Kidney epithelial cell (primary cell): ENCODE results near the gene CHL1. TPM values are rescaled to one million over a fixed set of nuclear protein-coding genes. Genes with fewer than 3 reads are reported as not detected.

Source experiments
- DNase-seq: peaks from one replicate; pipeline ENCODE4 v3.0.0-alpha.2; 2010; ENCODE audit warnings: low read depth
- H3K27me3 ChIP-seq: 2 replicates; pipeline ENCODE4 v1.6.0; 2011; ENCODE audit warnings: low read length; ENCODE audit not compliant: control insufficient read depth, insufficient read depth
- H3K36me3 ChIP-seq: 2 replicates; pipeline ENCODE4 v1.5.1; 2011; ENCODE audit warnings: low read length; ENCODE audit not compliant: control insufficient read depth, insufficient read depth
- H3K4me3 ChIP-seq: 2 replicates; pipeline ENCODE4 v1.5.1; 2011; ENCODE audit warnings: low read depth, mild to moderate bottlenecking, control low read depth, low read length
- CTCF ChIP-seq: IDR thresholded peaks from 2 replicates; pipeline ENCODE4 v1.5.1; 2011; ENCODE audit warnings: mild to moderate bottlenecking, moderate library complexity, low read length, control low read depth, inconsistent platforms; ENCODE audit not compliant: insufficient read depth, poor library complexity, severe bottlenecking
- total RNA-seq: library from RNA; depleted of rRNA; stranded (reverse); fragments of >200 nt; gene quantifications from 2 replicates; pipeline ENCODE4 v1.2.3, GENCODE V29; 2015

The CHL1 gene
- total RNA-seq, 1 donor from 2014 or later: 0.33 TPM

DNA sequence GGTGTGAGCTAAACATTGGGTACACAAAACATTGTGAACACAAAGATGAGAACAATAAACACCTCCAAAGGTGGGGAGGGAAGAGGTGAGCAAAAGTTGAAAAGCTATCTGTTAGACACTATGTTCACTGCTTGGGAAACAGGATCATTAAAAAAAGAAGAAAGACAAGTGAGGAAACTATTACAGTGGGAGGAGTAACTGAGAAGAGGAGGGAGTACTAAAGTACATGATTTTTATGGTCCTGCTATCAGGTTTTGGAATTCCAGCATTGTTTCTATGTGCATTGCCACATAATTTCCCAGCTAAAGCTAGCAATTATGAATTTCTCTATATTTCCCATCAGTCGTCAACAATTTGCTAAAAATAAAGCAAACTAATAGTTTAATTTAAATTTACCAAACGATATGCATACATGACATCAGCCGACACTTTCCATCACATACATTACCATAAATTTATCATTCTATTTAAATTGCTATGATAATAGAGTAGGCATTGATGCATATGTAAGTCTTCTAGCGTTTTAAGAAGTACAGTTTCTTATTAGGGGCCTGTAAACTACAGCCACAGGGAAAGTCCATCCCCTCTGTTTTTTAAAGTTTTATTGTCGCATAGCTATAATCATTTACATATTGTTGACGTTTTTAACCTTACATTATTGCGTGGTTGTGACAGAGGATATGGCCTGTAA is 221.8 kb downstream of the CHL1 start:
- Histone ChIP-seq H3K27me3 (no peaks in the 10 kb centered on the region), H3K4me3 (no peak overlapping the region), H3K36me3 (no peaks in the 10 kb centered on the region)
- no peak for DNase-seq
- no peak for TF ChIP-seq CTCF

- H3K4me3 ChIP-seq: no peak overlapping the region
- TF ChIP-seq CTCF: no peak
- DNase-seq: no peak
- no peaks in the 10 kb centered on the region for H3K27me3 ChIP-seq
- no peaks in the 10 kb centered on the region for H3K36me3 ChIP-seq
Measured at GRCh38 chr3:420584-420983, 224.0 kb downstream of the CHL1 start.

GRCh38 chr3:425079-425478 is 228.5 kb downstream of the CHL1 start:
- H3K4me3 ChIP-seq: no peak overlapping the region
- no peaks in the 10 kb centered on the region for H3K27me3 ChIP-seq
- H3K36me3 ChIP-seq: no peaks in the 10 kb centered on the region
- no peak for DNase-seq
- TF ChIP-seq CTCF: no peak

DNA sequence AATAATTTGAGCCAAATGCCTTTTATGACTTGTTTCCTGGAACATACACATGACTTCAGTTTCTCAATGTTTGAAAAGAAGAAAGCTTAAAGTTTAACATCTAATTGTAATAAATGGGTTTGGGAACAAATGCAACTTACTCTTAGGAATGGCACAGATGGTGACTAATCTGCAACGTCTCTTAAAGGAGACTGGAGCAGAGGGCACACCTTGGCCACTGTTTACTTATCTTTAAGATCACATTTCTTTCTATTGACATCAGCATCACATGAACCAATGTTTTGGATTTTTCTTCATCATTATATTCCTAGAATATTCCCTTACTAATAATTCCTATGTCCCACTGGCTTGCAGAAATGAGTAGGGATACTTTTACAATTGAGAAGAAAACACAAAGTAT is 229.5 kb downstream of the CHL1 start:
- peak; percentile 57 for DNase-seq
- Histone ChIP-seq H3K36me3 (no peaks in the 10 kb centered on the region), H3K27me3 (no peaks in the 10 kb centered on the region), H3K4me3 (no peak overlapping the region)
- TF ChIP-seq CTCF: no peak

- no peak for TF ChIP-seq CTCF
- Histone ChIP-seq H3K36me3 (no peaks in the 10 kb centered on the region), H3K27me3 (no peaks in the 10 kb centered on the region), H3K4me3 (no peak overlapping the region)
- DNase-seq: no peak
Measured at GRCh38 chr3:427128-427527, 230.6 kb downstream of the CHL1 start.

DNA sequence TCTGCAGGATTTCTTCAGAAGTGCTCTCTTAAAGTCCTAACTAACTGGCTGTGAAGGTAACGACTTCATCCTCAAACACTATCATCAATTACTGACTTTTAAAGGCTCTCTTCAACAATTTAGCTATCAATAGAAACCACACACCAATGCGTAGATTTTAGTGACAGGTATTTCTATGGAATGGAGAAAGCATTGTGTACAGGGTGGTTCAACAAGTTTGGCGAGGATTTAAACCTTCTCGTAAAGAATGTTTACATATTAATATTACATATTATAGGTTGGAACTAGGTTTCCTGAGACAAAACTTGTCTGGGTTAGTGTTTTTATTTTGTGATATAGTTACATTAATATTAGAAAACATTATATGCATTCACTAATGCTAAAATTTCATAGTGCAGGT is 233.6 kb downstream of the CHL1 start:
- no peak overlapping the region for H3K4me3 ChIP-seq
- H3K27me3 ChIP-seq: no peaks in the 10 kb centered on the region
- H3K36me3 ChIP-seq: no peaks in the 10 kb centered on the region
- TF ChIP-seq CTCF: no peak
- DNase-seq: no peak
